Limb (tissue), 2 donors: ENCODE results near the gene FOXO1.
"Not testable (repeated sequence)": the region's sequence is repeated elsewhere in the genome, so short reads cannot be mapped to it uniquely, and the experiment has no call there.

Experiments used
- DNase-seq, 2 donors: peaks; one replicate each; pipeline ENCODE4 v3.0.0-alpha.2; 2016; ENCODE audit errors: extremely low spot score in 2 of 2

FOXO1 gene

DNA sequence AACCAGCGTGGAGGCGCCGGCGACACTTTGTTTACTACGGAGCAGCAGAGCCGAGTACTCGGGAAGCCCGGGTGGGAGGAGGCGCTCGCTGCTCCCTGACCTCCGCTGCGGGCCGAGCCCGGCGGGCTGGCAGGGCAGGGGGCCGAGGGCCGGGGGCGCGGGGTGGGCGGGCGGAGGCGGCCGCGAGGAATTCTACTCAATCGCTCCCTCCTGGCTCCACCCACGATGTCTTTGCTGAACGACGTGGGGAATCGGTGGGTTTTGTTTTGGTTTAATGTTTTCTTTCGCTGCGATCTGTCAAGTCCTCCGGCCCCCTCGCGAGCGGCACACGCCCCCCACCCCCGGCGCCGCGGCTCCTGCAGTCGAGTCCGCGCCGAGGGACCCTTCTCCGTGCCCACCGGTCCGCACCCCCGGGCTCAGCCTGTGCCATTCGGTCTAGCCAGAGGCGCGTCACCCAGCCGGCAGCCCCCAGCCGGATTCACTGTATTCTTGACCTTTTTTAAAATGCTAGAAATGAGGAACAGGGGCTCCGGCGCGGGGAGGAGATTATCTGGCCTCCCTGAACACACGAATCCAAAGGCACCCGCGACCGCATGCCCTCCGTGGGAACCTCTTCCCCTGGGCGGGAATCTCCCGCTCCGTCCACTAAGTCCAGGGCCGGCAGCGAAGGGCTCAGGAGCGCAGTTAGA, 636 bp upstream of the FOXO1 start:
- DNase-seq = peak in 1 of 2 donors; percentile 71

DNA sequence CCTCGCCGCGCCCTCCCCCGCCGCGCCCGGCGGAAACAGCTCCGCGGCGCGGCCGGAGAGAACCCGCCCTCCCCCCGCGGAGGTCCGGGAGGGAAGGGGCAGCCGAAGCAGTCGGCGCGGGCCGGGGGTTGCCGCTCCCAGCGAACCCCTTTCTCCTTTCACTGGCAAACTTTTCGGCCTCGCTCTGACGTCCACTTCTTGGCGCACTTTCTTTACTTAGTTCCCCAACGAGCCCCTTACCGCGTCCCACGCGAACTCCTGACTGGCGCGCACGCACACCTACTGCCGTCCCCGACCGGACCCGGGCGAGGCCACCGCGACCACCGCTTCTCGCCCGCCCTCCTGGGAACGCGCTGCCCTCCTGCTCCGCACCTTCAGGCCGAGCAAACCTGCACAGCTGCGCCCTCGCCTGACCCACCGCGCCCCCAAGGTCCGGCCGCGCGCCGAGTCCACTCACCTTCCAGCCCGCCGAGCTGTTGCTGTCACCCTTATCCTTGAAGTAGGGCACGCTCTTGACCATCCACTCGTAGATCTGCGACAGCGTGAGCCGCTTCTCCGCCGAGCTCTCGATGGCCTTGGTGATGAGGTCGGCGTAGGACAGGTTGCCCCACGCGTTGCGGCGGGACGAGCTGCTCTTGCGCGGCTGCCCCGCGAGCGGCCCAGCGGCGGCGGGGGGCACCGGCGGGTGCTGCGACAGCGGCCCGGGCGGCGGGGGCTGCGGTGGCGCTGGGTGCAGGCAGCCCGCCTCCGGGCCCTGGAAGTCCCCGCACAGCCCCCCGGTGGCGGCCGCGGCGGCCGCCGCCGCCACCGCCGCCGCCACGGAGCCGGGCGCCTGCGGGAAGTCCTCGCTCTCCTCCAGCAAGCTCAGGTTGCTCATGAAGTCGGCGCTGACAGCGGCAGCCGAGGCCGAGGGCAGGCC, 1.1 kb downstream of the FOXO1 start:
- peak in 1 of 2 donors; percentile 66 for DNase-seq

DNA sequence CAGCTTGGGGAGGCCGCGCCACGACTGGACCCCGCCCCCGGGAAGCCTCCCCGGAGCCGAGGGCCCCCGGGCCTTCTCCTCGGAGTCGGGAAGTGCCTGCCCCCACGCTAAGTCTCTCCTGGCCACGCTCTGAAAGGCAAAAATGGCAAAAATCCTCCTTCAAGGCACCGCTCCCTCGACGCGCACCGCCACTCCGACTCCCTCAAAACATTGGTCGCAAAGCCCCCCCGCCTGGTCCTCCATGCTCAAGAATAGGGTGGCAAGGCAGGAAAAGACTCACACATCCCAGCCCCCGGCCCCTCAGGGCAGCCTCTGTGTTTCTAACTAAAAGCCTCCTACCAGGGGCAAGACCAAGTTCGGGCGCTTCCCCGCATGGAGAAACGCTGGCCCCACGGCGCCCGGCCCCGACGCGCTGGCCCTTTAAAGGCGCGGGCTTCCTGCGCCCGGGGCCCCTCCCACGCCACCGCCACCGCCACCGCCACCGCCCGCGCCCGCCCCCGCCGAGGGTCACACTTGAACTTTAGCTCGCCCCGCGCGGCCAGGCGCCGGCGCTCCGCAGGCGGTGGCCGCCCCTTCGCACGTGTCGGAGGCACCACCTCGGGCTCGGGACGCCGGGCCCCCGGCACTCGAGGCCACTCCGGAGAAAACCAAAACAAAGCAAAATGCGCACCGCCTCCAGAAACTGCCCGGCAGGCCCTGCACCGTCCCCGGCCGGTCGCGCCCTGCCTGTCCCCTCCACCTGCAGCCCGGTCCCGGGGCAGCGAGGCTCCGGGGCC, 1.9 kb downstream of the FOXO1 start:
- DNase-seq = peak in 1 of 2 donors; percentile 71

DNA sequence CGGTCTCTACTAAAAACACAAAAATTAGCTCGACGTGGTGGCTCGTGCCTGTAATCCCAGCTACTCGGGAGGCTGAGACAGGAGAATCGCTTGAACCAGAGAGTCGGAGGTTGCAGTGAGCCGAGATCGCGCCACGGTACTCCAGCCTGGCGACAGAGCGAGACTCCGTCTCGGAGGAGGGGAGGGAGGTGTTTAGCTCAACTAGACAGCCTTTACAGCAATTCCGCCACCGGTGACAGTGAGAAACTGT, 2.4 kb downstream of the FOXO1 start:
- not testable (repeated sequence) for DNase-seq

DNA sequence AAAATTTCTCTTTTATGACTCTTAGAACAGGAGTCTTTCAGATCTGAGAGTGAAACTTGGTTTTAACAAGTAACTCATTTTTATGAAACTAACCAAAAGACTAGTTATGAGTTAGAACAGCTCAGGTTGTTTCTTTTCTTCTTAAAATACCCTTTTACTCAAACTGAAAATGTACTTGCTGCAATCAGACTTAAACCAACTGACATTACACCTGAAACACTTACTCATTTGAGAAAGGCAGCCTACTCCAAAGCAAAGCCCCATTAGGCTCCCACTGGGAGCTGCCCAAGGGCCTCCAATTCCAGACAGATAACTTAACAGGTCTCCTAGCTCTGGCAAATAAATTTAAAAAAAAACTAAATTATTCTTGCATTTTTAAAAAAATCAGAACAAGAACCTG, 3.6 kb downstream of the FOXO1 start:
- no peak for DNase-seq

DNA sequence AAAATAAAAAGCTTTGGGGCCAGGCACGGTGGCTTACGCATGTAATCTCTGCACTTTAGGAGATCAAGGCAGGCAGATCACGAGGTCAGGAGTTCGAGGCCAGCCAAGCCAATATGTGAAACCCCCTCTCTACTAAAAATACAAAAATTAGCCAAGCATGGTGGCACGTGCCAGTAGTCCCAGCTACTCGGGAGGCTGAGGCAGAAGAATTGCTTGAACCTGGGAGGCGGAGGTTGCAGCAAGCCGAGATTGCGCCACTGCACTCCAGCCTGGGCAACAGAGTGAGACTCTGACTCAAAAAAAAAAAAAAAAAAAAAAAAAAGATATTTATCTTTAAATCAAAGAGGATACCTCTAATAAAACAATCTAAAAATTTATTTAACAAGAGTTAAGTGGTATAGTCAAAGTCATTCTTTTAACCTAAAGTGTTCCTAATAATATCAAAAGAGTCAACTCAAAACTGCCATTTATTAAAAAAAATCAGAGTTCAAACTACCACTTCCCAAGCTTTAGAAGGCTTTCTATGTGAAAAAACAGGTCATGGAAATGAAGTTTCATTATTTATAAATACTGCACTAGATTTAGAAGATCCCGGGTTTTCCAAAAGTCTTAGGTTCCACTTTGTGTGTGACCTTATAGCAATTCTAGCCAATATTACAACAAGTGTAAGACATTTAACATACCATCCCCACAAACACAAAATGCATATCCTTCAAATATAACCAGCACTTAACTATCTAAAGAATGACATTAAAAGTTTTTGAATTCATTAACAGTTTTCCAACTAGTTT, 4.4 kb downstream of the FOXO1 start:
- no peak for DNase-seq

DNA sequence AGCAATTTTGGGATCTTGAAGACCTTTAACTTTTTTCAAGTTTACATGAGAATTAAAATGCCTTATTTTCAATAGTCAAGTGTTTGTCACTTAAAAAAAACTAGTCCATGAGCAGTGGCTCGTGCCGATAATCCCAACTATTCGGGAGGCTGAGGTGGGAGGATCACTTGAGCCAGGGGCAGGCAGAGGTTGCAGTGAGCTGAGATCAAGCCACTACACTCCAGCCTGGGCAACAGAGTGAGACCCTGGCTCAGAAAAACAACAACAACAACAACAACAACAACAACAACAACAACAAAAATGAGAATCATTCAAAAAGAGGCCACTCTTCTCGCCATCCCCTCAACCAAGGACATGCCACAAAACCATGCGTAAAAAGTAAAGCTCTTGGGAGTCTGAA, 5.7 kb downstream of the FOXO1 start:
- DNase-seq = no peak

DNA sequence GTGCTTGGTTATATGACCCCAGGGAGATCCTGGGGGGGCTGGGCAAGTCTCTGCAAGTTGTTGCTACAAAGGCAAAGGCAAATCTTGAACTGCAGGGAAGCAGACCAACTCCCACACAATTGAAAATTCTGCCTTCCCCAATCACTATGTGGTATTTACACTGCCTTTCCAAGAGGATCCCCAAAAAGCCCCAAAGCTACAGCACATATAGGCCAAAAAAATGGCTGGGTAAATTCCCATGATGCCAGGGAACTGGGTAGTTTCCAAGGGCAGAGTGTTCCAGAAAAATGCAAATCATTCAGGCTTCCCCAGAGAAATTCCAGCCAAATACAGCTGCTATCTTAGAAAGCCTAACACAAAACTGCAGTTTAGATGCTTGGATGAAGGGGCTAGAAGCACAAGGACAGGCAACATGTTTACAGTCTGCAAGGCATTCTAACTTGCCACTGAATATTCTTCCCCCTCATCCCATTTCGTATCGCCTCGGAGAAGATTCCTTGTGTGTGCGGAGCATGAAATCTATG, 6.2 kb downstream of the FOXO1 start:
- no peak for DNase-seq

DNA sequence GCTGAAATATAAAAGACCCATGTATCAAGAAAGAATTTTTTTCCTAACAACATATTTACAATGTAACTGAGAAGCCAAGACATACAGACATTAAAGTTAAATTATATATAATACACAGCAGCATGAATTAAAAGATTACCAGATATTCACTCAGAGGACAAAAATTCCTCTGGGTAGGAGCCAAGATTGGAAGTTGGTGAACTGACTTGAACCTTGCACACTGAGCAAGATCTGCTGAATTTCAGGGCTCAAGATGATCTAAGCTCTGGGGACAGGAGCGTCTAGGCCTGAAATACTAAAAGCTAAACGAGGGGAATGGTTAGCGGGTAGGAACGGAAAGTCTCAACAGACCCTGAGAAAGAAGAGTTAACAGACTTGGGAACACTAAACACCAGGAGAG, 8.5 kb downstream of the FOXO1 start:
- DNase-seq = no peak

DNA sequence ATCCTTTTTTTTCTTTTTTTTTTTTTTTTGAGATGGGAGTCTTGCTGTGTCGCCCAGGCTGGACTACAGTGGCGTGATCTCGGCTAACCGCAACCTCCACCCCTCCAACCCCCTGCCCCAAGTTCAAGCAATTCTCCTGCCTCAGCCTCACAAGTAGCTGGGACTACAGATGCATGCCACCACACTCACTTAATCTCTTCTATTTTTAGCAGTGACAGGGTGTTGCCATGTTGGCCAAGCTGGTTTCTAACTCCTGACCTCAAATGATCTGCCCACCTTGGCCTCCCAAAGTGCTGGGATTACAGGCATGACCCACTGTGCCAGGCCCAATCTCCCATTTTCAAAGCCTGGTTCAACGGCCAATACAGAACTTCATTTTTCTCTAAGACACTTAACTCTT, 9.1 kb downstream of the FOXO1 start:
- no peak for DNase-seq

DNA sequence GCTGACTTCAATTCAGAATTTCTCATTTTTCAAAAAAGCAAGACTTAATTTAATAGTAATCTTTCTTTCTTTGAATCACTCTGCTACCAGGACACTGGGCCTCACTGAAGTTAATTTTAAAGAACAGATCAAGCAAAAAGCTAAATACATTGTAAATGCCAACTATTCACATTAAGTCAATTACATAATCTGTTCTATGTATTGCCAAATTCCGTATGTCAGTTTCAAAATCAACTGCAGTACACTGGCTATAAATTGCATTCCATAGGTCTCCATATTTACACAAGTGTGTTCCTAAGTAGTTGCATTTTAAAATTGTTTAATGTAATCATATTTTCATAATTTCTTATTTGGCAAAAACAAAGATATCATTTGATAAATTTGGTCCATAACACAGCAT, 10.1 kb downstream of the FOXO1 start:
- DNase-seq = no peak

DNA sequence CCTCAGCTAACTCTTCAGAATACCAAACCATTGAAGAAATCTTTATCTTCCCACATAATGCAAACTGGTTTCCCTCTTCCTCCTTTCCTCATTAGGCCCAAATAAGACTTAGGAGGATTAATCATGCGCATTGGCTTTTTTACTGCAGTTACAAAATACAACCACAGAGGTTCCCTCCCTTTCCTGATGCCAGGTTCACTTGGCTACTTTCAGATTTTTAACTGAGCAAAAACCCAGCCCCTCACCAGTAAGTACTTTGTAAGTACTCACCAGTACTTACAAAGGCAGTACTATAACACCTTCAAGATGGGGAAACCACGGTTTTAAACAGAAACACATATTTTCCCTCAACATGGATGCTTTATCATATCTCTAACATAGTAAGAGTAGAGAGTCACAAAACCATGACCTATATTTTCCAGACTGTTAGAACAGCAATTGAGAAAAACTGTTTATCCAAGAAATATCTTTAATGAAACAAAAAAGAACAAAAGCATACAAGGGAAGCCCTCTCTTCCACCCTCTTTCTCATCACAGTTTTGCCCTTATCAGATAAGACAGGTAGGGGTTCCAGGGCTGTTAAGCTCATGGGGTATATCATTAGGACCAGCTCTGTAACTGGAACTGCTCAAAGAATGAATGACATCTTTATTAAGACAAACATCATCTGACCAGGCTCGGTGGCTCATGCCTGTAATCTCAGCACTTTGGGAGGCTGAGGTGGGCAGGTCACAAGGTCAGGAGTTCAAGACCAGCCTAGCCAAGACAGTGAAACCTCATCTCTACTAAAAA, 12.7 kb downstream of the FOXO1 start:
- DNase-seq = no peak

DNA sequence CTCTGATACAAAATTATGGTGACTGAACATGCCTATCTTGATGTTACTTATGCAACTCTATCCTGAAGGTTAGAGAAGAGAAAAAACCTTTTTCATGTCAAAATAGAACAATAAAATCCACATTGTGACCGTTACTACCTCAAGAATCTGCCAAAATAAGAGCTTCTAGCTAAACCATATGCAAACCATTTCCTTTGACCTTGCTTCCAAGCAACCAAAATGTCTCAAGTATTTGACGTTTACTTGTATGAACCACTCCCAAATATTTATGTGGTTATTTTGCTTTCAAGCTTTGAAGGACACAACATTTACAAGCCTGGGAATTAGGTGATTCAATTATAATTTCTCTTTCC, 13.9 kb downstream of the FOXO1 start:
- DNase-seq = no peak

DNA sequence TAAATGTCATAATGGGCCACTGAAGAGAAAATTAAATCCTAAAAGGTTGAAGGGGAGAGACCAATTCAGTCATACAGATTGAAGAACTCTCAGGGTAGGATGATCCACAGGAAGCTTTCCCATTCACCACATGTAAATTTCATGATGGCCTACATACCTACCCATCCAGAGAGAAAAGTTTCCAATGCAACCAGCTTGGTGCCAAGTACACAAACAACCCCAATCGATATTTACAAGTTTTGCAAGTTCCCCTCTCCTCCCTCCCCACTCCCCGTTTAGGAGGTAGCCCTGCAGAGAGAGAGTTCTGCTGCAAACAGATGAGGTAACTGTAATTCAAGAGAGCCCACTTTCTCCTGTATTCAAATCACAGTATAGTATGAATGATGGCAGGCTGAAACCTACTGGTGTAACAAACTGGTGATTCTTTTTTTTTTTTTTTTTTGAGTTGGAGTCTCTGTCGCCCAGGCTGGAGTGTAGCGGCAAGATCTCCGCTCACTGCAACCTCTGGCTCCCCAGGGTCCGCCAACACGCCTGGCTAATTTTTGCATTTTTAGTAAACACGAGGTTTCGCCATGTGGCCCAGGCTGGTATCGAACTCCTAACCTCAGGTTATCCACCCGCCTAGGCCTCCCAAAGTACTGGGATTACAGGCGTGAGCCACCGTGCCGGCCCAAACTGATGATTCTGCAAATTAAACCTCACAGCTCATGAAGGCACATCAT, 14.4 kb downstream of the FOXO1 start:
- DNase-seq = no peak

DNA sequence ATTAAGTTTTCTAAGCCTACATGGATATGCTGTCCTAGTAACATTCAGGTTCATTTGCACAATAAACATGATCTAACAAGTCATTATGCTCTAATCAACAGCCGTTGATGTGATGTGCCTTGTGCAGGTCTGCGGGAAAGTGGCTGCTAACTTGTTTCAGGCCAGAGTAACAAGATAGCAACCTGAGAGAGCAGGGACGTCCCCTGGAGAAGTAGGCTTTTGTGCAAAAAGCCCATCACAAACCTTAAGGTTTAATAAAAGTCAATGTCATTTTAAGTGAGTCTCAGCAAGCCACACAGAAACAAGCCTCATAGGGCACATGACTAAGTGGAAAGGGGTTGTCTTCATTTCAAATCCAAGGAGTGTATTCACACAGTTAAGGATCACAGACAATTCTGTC, 17.6 kb downstream of the FOXO1 start:
- no peak for DNase-seq

DNA sequence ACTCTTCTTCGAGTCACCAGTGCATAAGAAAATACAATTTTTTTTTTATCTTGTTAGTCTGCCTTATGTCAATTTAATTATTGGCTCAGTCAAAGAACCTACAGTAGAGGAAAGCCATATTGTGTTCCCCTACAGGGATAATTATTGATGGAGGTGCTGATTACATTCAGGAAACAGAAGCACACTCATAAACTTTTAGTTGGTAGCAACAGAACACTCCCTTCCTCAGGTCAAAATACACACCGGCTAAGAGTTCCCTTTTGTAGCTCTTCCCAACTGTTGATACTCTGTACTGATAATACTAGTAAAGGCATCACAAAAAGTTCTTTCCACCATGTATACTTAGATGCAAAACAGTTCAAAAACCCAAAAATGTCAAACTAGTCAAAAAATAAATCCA, 18.4 kb downstream of the FOXO1 start:
- DNase-seq = no peak

DNA sequence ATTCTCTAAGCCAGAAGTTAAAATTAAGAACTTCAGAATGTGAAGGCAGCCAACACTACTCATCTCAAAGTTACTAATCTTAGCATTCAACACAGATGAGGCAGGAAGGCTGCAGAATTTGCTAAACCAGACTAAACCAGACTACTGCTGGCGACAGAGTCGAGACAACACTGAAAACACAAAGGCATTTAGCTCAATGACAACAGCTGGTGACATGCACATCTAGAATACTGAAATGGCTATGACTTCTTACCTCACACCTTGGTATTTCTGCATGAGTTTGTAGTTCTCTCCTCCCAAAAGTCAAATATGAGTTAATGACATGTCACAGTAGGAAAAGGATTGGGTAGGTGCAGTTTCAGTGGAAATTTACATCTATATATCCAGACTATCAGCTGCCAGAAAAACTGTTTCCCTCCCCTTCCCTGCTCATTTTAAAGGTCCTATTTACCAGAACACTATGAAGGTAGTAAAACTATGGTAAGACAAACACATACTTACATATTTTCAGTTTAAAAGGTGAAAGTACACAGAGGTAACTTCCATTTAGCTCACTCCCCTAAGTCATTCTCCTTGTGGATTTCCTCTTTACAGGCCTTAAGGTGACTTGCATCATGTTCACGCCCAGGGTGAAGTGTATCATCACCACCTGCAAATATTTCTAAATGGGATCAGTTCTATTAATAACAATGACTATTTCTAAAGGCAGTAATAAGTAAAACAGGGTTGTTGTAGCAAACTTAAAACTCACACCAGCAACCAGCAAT, 21.4 kb downstream of the FOXO1 start:
- DNase-seq = no peak

DNA sequence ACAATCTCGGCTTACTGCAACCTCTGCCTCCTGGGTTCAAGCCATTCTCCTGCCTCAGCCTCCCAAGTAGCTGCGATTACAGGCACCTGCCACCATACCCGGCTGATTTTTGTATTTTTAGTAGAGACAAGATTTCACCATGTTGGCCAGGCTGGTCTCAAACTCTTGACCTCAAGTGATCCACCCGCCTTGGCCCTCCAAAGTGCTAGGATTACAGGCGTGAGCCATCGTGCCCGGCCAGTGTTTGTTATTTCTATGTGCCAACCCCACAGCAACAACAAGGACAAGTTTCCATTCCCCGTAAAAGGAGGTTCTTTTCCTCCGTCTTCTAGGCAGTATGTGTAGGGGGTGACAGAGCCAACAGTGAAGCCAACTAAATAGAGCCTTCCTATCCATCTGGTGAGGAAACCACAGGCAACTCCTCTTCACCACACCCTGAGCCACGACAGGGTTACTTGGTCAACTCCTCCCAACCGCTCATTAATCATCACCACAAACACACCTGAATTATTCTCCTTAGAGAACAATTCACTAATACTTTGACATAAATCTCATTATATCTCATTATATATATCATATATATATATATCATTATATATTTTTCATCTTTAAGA, 25.5 kb downstream of the FOXO1 start:
- no peak for DNase-seq

DNA sequence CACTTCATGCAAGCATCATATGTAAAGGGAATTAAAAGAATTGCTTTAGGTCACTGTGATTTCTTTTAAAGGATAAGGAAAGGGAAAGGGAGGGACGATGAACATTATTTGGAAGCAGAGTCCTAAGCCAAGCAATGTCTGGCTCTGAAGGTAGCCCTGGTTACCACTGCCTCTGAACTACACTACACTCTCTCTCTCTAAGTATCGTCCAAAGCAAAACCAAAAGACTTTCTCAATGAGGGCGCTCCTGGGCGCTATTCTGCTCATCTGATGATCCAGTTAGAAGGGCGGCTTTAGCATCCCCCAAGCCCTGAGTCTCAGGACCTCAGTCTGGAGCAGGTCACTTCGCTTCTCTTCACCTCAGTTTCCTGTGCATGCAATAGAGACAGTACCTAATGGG, 26.2 kb downstream of the FOXO1 start:
- DNase-seq = no peak
